CD14-positive monocyte (primary cell): Measurements from ENCODE around the gene OBSCN. TPM values are rescaled to one million over a fixed set of nuclear protein-coding genes. Genes with fewer than 3 reads are reported as not detected.

Source experiments
- DNase-seq, 3 donors: peaks; one replicate each; pipeline ENCODE4 v3.0.0-alpha.2; 2011 to 2022
- H2AFZ ChIP-seq: 2 replicates; pipeline ENCODE4 v1.6.0; 2012; ENCODE audit warnings: mild to moderate bottlenecking, low read depth, low read length, inconsistent platforms; ENCODE audit not compliant: insufficient read depth, poor library complexity, severe bottlenecking
- H3K27ac ChIP-seq, 2 donors: 1 replicate in 1 of 2; 2 replicates in 1 of 2; pipeline ENCODE4 v1.5.1; 2012 to 2013; ENCODE audit warnings: low read length in 2 of 2, control low read depth in 1 of 2, inconsistent platforms in 1 of 2, low read depth in 1 of 2, mild to moderate bottlenecking in 1 of 2
- H3K27me3 ChIP-seq, 2 donors: one replicate each; pipeline versions ENCODE4 v1.6.0 to v1.6.1; 2011 to 2013; ENCODE audit warnings: low read length in 2 of 2; ENCODE audit not compliant: control insufficient read depth in 2 of 2, insufficient read depth in 2 of 2
- H3K36me3 ChIP-seq, 2 donors: replicated peaks in 1 of 2; 1 replicate in 1 of 2; 2 replicates in 1 of 2; pipeline versions ENCODE4 v1.5.1 to v1.6.1; 2012 to 2013; ENCODE audit warnings: low read length in 2 of 2, control low read depth in 1 of 2, inconsistent platforms in 1 of 2, mild to moderate bottlenecking in 1 of 2; ENCODE audit not compliant: insufficient read depth in 2 of 2, control insufficient read depth in 1 of 2
- H3K4me1 ChIP-seq, 2 donors: 1 replicate in 1 of 2; 2 replicates in 1 of 2; pipeline versions ENCODE4 v1.5.1 to v1.6.1; 2012 to 2013; ENCODE audit warnings: low read length in 2 of 2, control low read depth in 1 of 2, inconsistent platforms in 1 of 2, mild to moderate bottlenecking in 1 of 2, moderate library complexity in 1 of 2; ENCODE audit not compliant: insufficient read depth in 2 of 2, control insufficient read depth in 1 of 2
- H3K4me2 ChIP-seq: replicated peaks from 2 replicates; pipeline ENCODE3; 2012; ENCODE audit warnings: low read length, moderate library complexity, mild to moderate bottlenecking; ENCODE audit not compliant: poor library complexity, severe bottlenecking; ENCODE audit errors: extremely low read depth
- H3K4me3 ChIP-seq, 3 experiments: fragments of 200-600 bp in 1 of 3; sonication (generic) in 1 of 3; replicated peaks in 1 of 3; 1 replicate in 2 of 3; 2 replicates in 1 of 3; pipeline ENCODE4 v1.5.1; 2011 to 2013; ENCODE audit warnings: low read length in 3 of 3, mild to moderate bottlenecking in 3 of 3, control low read depth in 2 of 3, low read depth in 2 of 3, inconsistent platforms in 1 of 3, moderate library complexity in 1 of 3
- H3K79me2 ChIP-seq: 2 replicates; pipeline ENCODE4 v1.6.0; 2012; ENCODE audit warnings: mild to moderate bottlenecking, control low read depth, inconsistent platforms, low read length, moderate library complexity; ENCODE audit not compliant: insufficient read depth
- H3K9ac ChIP-seq: 2 replicates; pipeline ENCODE4 v1.6.0; 2017; ENCODE audit warnings: low read length, mild to moderate bottlenecking; ENCODE audit not compliant: insufficient read depth, poor library complexity, severe bottlenecking
- H3K9me3 ChIP-seq, 2 donors: replicated peaks in 1 of 2; 1 replicate in 1 of 2; 2 replicates in 1 of 2; pipeline versions ENCODE4 v1.5.1 to v1.6.1; 2012 to 2013; ENCODE audit warnings: low read length in 2 of 2, control low read depth in 1 of 2; ENCODE audit not compliant: control insufficient read depth in 1 of 2, insufficient read depth in 1 of 2
- H4K20me1 ChIP-seq: 2 replicates; pipeline ENCODE4 v1.6.0; 2012; ENCODE audit warnings: mild to moderate bottlenecking, low read length, control low read depth, moderate library complexity; ENCODE audit not compliant: insufficient read depth
- H3K27ac Mint-ChIP-seq, 7 donors: one replicate each; pipeline ENCODE4 v1.8.0; 2020; ENCODE audit warnings: mild to moderate bottlenecking in 7 of 7, mixed read lengths in 7 of 7, moderate library complexity in 6 of 7, inconsistent platforms in 2 of 7
- H3K27me3 Mint-ChIP-seq, 3 donors: one replicate each; pipeline ENCODE4 v1.8.0; 2021 to 2022; ENCODE audit warnings: low read depth in 3 of 3, mild to moderate bottlenecking in 3 of 3, mixed read lengths in 3 of 3, moderate library complexity in 3 of 3, inconsistent platforms in 1 of 3
- H3K36me3 Mint-ChIP-seq, 2 donors: one replicate each; pipeline ENCODE4 v1.8.0; 2020; ENCODE audit warnings: mixed read lengths in 2 of 2, inconsistent platforms in 1 of 2, mild to moderate bottlenecking in 1 of 2
- H3K4me1 Mint-ChIP-seq: one replicate; pipeline ENCODE4 v1.8.0; 2020; ENCODE audit warnings: mild to moderate bottlenecking, mixed read lengths
- H3K4me3 Mint-ChIP-seq, 2 donors: one replicate each; pipeline ENCODE4 v1.8.0; 2020; ENCODE audit warnings: mild to moderate bottlenecking in 2 of 2, mixed read lengths in 2 of 2, moderate library complexity in 1 of 2
- H3K9me3 Mint-ChIP-seq, 7 donors: one replicate each; pipeline ENCODE4 v1.8.0; 2020 to 2022; ENCODE audit warnings: mixed read lengths in 7 of 7, mild to moderate bottlenecking in 6 of 7, moderate library complexity in 6 of 7, inconsistent platforms in 2 of 7
- WGBS: methylation state at CpG from one replicate; pipeline ENCODE4 v1.1.5; 2013; ENCODE audit warnings: missing lambda C conversion rate; ENCODE audit not compliant: insufficient coverage; 5-methylcytosine and 5-hydroxymethylcytosine counted together
- intact Hi-C, 2 donors: fragments of 100-400 bp; cut with micrococcal nuclease; formaldehyde crosslinking; loops; one replicate each; pipeline versions ENCODE4 v1.15.0 to v1.15.1; 2023
- polyA plus RNA-seq, 3 donors: library from polyadenylated mRNA; depleted of rRNA in 1 of 3; unstranded in 2 of 3; stranded (reverse) in 1 of 3; fragments of 300-500 nt in 2 of 3; fragments of >200 nt in 1 of 3; fragmentation: Illumina TruSeq in 2 of 3; gene quantifications; 1 replicate in 2 of 3; 2 replicates in 1 of 3; pipeline ENCODE4 v1.2.3, GENCODE V29; 2012 to 2021
- TF ChIP-seq, protein P1 (sequence below): fragments of 200-600 bp; IDR thresholded peaks from one replicate; pipeline ENCODE4 v1.8.0; 2022; ENCODE audit warnings: antibody characterized with exemption, mild to moderate bottlenecking

Gene OBSCN
- polyA plus RNA-seq, 3 donors = 0.57 to 1.5 (median 0.76) TPM

- Histone ChIP-seq H3K4me1 (peaks cover 28 to 32% of the 10 kb centered on the region in 2 donors), H3K4me3 (no peak overlapping the region), H3K79me2 (no peaks in the 10 kb centered on the region), H3K4me2 (no peak overlapping the region), H4K20me1 (no peaks in the 10 kb centered on the region), H3K9ac (no peak overlapping the region), H3K9me3 (no peaks in the 10 kb centered on the region), H3K27ac (no peak overlapping the region), H3K36me3 (no peaks in the 10 kb centered on the region), H3K27me3 (peaks cover 0 to 16% of the 10 kb centered on the region in 2 donors), H2AFZ (no peak overlapping the region)
- TF ChIP-seq, protein P1, sequence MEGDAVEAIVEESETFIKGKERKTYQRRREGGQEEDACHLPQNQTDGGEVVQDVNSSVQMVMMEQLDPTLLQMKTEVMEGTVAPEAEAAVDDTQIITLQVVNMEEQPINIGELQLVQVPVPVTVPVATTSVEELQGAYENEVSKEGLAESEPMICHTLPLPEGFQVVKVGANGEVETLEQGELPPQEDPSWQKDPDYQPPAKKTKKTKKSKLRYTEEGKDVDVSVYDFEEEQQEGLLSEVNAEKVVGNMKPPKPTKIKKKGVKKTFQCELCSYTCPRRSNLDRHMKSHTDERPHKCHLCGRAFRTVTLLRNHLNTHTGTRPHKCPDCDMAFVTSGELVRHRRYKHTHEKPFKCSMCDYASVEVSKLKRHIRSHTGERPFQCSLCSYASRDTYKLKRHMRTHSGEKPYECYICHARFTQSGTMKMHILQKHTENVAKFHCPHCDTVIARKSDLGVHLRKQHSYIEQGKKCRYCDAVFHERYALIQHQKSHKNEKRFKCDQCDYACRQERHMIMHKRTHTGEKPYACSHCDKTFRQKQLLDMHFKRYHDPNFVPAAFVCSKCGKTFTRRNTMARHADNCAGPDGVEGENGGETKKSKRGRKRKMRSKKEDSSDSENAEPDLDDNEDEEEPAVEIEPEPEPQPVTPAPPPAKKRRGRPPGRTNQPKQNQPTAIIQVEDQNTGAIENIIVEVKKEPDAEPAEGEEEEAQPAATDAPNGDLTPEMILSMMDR = no peak
- Mint-ChIP-seq H3K4me3 (peak overlapping the region in 1 of 2 donors; percentile 48), H3K27ac (no peak overlapping the region), H3K27me3 (peaks cover 3 to 32% (median 18%) of the 10 kb centered on the region in 3 donors), H3K4me1 (peaks cover 29% of the 10 kb centered on the region), H3K36me3 (no peaks in the 10 kb centered on the region), H3K9me3 (no peaks in the 10 kb centered on the region)
- no peak for DNase-seq
- intact Hi-C loops = no loop called here
- 95% methylated on average over 8 of the region's 9 CpGs for WGBS
Observed at GRCh38 chr1:228161866-228162265, 46.0 kb upstream of the OBSCN start.

DNA sequence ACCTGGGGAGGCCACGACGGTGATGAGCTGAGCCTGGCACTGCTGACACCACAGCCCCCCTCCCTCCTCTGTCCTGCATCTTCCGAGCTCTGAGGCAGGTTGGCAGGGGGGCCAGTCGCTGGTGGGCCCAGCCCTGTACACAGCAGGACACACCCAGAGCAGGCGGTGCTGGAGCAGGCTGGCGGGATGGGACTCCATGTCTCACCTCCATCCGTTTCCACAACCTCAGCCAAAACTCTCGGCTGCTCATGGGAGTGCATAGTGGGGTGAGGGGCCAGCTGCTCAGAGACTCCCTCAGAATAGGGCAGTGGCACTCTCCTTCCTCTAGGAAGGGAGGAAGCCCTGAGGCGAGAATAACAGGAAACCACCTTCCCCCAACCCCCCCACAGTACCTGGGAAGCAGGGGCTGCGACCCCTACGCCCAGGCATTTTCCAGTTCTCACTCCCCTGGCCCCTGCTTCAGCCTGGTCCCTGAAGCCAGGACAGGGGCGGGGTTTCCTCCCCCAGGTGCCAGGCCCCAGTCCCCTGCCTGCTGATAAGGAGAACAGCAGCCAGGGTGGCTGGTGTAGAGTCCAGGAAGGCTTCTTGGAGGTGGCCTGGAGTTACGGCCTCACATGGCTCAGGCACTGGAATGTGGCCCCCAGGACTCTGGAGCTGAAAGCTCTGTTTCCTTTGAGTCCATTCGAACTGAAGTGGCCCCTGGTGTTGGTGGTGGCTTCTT, 45.4 kb upstream of the OBSCN start:
- Mint-ChIP-seq H3K9me3 (no peaks in the 10 kb centered on the region), H3K36me3 (no peaks in the 10 kb centered on the region), H3K27ac (no peak overlapping the region), H3K27me3 (peaks cover 2 to 28% (median 14%) of the 10 kb centered on the region in 3 donors), H3K4me1 (peaks cover 31% of the 10 kb centered on the region), H3K4me3 (peak overlapping the region in 1 of 2 donors; percentile 48)
- TF ChIP-seq, protein P1 = no peak
- Histone ChIP-seq H3K9me3 (no peaks in the 10 kb centered on the region), H3K27ac (no peak overlapping the region), H3K79me2 (peaks cover 2% of the 10 kb centered on the region), H3K36me3 (no peaks in the 10 kb centered on the region), H3K9ac (no peak overlapping the region), H3K4me2 (no peak overlapping the region), H3K4me1 (peaks cover 30 to 35% of the 10 kb centered on the region in 2 donors), H3K4me3 (no peak overlapping the region), H3K27me3 (peaks cover 0 to 16% of the 10 kb centered on the region in 2 donors), H4K20me1 (no peaks in the 10 kb centered on the region), H2AFZ (no peak overlapping the region)
- DNase-seq = no peak
- WGBS = 23% methylated on average over 9 of the region's 14 CpGs
- intact Hi-C loops = no loop called here
